Measurements from ENCODE around the gene OXCT1. TPM values are rescaled to one million over a fixed set of nuclear protein-coding genes. Genes with fewer than 3 reads are reported as not detected.
A peak's percentile ranks its signal among the peaks of the same experiment; 100 is the strongest.
"Not testable (repeated sequence)": the region's sequence is repeated elsewhere in the genome, so short reads cannot be mapped to it uniquely, and the experiment has no call there.

The OXCT1 gene
- total and polyA plus RNA-seq, 9 donors, result 9.0 to 29.8 (median 15.4) TPM

- no peak overlapping the region for H3K4me3 ChIP-seq
- no peaks in the 10 kb centered on the region for H3K36me3 ChIP-seq
- TF ChIP-seq EP300 (IDR thresholded peaks at IDR 0.05) (no peak), CTCF (IDR thresholded peaks at IDR 0.05) (no peak)
- DNase-seq, result no peak
- no peaks in the 10 kb centered on the region for H3K27me3 ChIP-seq
- no peaks in the 10 kb centered on the region for H3K9me3 ChIP-seq
- H3K4me1 ChIP-seq (ENCODE audit: insufficient read depth), result peaks cover 5% of the 10 kb centered on the region
- intact Hi-C loops (cut with DNase I), result loop anchor here in 1 of 4 donors (10.0 kb wide), 1 partner anchor 50 kb away; no protein-coding TSS in a partner anchor
- H3K27ac ChIP-seq, result no peak overlapping the region
Measured at GRCh38 chr5:41815261-41815660, 55.0 kb downstream of the OXCT1 start.

GRCh38 chr5:41814306-41814705 is 55.9 kb downstream of the OXCT1 start:
- not testable (repeated sequence) for H3K4me1 ChIP-seq (ENCODE audit: insufficient read depth); H3K27me3 ChIP-seq; H3K9me3 ChIP-seq; H3K27ac ChIP-seq; H3K4me3 ChIP-seq; DNase-seq; H3K36me3 ChIP-seq
- 95 to 100% (median 98%) methylated on average over 2 to 4 of the region's 4 CpGs for WGBS, 3 donors
- intact Hi-C loops (cut with DNase I), result loop anchor here in 1 of 4 donors (10.0 kb wide), 1 partner anchor 50 kb away; no protein-coding TSS in a partner anchor

- Histone ChIP-seq H3K27me3 (no peaks in the 10 kb centered on the region), H3K4me1 (ENCODE audit: insufficient read depth) (peaks cover 12% of the 10 kb centered on the region), H3K9me3 (no peaks in the 10 kb centered on the region), H3K27ac (no peak overlapping the region), H3K4me3 (no peak overlapping the region), H3K36me3 (no peaks in the 10 kb centered on the region)
- TF ChIP-seq CTCF (IDR thresholded peaks at IDR 0.05) (no peak), POLR2A (IDR thresholded peaks at IDR 0.05) (no peak), EP300 (IDR thresholded peaks at IDR 0.05) (no peak)
- no peak for DNase-seq
- intact Hi-C loops (cut with DNase I), result loop anchor here in 1 of 4 donors (10.0 kb wide), 1 partner anchor 47 kb away; no protein-coding TSS in a partner anchor
- 85 to 88% (median 87%) methylated on average over 4 of the region's 4 CpGs for WGBS, 3 donors
Measured at GRCh38 chr5:41812156-41812555, 58.1 kb downstream of the OXCT1 start.

GRCh38 chr5:41809128-41809527 is 61.1 kb downstream of the OXCT1 start:
- DNase-seq, result no peak
- Histone ChIP-seq H3K27ac (peak overlapping the region in 1 of 2 donors; percentile 22), H3K4me3 (no peak overlapping the region), H3K36me3 (no peaks in the 10 kb centered on the region), H3K4me1 (ENCODE audit: insufficient read depth) (peaks cover 12% of the 10 kb centered on the region), H3K27me3 (no peaks in the 10 kb centered on the region), H3K9me3 (no peaks in the 10 kb centered on the region)
- 10 to 23% (median 15%) methylated on average over 1 of the region's 1 CpG for WGBS, 3 donors
- intact Hi-C loops (cut with DNase I), result no loop called here
- TF ChIP-seq POLR2A (IDR thresholded peaks at IDR 0.05) (no peak), CTCF (IDR thresholded peaks at IDR 0.05) (no peak)

GRCh38 chr5:41808294-41808693 is 61.9 kb downstream of the OXCT1 start:
- Histone ChIP-seq H3K36me3 (no peaks in the 10 kb centered on the region), H3K27me3 (no peaks in the 10 kb centered on the region), H3K4me1 (ENCODE audit: insufficient read depth) (peaks cover 12% of the 10 kb centered on the region), H3K4me3 (no peak overlapping the region), H3K9me3 (no peaks in the 10 kb centered on the region), H3K27ac (peak overlapping the region in 1 of 2 donors; percentile 22)
- no peak for DNase-seq
- TF ChIP-seq POLR2A (IDR thresholded peaks at IDR 0.05) (no peak), CTCF (IDR thresholded peaks at IDR 0.05) (no peak), EP300 (IDR thresholded peaks at IDR 0.05) (no peak)
- intact Hi-C loops (cut with DNase I), result no loop called here
- 34 to 51% (median 36%) methylated on average over 3 of the region's 3 CpGs for WGBS, 3 donors
